ENCODE results near the gene BHLHA9. TPM values are rescaled to one million over a fixed set of nuclear protein-coding genes. Genes with fewer than 3 reads are reported as not detected.

The BHLHA9 gene
- total RNA-seq, 3 donors from 2014 or later, result not detected

DNA sequence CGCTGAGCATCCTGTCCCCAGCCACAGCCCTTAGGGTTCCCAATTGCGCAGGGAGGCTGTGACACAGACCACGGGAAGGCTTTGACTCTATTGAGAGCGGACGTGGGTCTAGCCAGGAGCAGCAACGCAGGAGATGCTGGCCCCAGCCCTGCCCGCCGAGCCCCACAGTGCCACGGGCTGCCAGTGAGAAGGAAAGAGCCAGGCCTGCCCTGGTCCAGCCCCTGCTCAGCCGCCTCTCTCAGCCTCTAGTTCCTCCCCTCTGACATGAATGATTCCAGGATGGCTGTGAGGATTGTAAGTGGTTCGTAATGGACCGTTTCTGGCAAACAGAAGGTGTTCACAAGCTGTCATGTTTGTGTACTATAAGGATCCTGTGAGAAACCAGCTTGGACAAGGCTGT, 2.5 kb downstream of the BHLHA9 start:
- no peak for ATAC-seq
- DNase-seq, result no peak
- Mint-ChIP-seq H3K27me3 (ENCODE audit: low read depth) (peaks cover 36% of the 10 kb centered on the region), H3K36me3 (ENCODE audit: insufficient read depth) (no peaks in the 10 kb centered on the region), H3K4me1 (ENCODE audit: low read depth) (peaks cover 9% of the 10 kb centered on the region), H3K9me3 (no peaks in the 10 kb centered on the region), H3K4me3 (no peak overlapping the region)

DNA sequence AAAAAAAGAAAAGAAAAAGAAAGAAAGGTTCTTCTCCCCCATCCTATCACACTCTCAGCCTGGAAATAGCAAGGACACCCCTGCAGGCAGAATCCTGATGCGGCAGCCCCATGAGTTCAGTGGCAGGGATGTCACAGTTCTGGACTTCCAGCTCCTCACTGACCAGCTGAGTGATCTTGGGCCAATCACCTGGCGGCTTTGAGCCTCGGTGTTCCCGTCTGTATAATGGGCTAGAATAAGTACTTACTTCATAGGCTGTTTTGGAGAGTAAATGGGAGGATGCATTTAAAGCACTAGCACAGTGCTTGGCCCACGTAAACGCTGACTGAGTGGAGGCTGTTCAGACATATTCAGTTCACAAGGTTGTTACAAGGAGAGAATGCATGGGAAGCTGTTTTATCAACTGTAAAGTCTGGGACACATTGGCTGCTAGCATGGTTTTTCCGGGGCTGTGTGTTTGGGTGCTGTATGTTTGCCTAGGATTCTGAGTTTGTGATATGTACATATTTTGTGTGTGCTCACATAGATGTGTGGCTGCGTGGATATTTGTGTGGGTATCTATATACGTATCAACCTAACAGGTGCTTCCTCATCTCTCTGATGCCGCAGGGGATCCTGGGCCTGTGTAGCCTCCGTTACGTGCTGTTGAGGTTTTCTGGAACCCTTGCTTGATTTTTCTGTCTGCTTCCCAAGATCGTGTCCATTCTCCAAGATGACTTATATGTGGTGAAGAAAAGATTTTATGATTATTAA, 3.4 kb downstream of the BHLHA9 start:
- no peaks in the 10 kb centered on the region for H3K36me3 Mint-ChIP-seq (ENCODE audit: insufficient read depth)
- DNase-seq (no peak), ATAC-seq (no peak)
- H3K9me3 Mint-ChIP-seq, result no peaks in the 10 kb centered on the region
- H3K27me3 Mint-ChIP-seq (ENCODE audit: low read depth), result peaks cover 38% of the 10 kb centered on the region
- no peak overlapping the region for H3K4me3 Mint-ChIP-seq
- H3K4me1 Mint-ChIP-seq (ENCODE audit: low read depth), result peaks cover 7% of the 10 kb centered on the region

DNA sequence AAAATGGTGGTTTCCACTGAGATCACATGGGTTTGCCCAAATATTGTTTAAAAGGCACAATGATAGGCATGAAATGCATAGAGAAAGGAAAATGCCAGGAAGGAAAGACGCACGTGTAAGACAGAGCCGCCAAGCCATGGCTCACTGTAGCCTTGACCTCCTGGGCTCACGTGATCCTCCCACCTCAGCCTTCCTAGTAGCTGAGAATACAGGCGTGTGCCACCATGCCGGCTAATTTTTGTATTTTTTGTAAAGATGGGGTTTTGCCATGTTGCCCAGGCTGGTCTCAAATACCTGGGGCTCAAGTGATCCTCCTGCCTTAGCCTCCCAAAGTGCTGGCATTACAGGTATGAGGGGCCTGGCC, 4.0 kb downstream of the BHLHA9 start:
- H3K9me3 Mint-ChIP-seq, result no peaks in the 10 kb centered on the region
- no peak overlapping the region for H3K4me3 Mint-ChIP-seq
- H3K4me1 Mint-ChIP-seq (ENCODE audit: low read depth), result peaks cover 2% of the 10 kb centered on the region
- ATAC-seq (no peak), DNase-seq (no peak)
- peaks cover 33% of the 10 kb centered on the region for H3K27me3 Mint-ChIP-seq (ENCODE audit: low read depth)
- H3K36me3 Mint-ChIP-seq (ENCODE audit: insufficient read depth), result no peaks in the 10 kb centered on the region

DNA sequence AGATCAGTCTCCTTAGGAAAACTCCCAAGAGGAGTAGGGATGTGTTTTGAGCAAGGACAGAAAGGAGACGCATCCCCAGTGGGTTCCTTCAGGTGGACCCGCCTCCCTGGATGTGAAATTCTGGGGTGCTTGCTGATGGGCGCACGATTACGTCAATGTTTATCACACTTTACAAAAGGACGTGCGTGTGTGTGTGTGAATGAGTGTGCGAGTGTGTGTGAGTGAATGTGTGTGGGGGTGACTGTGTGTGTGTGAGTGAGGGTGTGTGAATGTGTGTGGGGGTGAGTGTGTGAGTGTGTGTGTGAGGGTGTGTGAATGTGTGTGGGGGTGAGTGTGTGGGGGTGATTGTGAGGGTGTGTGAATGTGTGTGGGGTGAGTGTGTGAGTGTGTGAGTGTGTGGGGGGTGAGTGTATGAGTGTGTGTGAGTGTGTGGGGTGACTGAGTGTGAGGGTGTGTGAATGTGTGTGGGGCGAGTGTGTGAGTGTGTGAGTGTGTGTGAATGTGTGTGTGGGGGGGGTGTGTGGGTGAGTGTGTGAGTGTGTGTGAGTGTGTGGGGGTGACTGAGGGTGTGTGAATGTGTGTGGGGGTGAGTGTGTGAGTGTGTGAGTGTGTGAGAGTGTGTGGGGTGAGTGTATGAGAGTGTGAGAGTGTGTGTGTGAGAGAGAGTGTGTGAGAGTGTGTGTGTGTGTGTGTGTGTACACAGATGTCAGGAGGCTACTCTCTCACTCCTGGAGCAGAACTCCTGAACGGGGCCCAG, 5.1 kb downstream of the BHLHA9 start:
- Mint-ChIP-seq H3K9me3 (no peaks in the 10 kb centered on the region), H3K36me3 (ENCODE audit: insufficient read depth) (no peaks in the 10 kb centered on the region), H3K4me3 (no peak overlapping the region), H3K4me1 (ENCODE audit: low read depth) (peaks cover 2% of the 10 kb centered on the region), H3K27me3 (ENCODE audit: low read depth) (peaks cover 26% of the 10 kb centered on the region)
- ATAC-seq (peak in 1 of 2 donors; percentile 15), DNase-seq (no peak)

DNA sequence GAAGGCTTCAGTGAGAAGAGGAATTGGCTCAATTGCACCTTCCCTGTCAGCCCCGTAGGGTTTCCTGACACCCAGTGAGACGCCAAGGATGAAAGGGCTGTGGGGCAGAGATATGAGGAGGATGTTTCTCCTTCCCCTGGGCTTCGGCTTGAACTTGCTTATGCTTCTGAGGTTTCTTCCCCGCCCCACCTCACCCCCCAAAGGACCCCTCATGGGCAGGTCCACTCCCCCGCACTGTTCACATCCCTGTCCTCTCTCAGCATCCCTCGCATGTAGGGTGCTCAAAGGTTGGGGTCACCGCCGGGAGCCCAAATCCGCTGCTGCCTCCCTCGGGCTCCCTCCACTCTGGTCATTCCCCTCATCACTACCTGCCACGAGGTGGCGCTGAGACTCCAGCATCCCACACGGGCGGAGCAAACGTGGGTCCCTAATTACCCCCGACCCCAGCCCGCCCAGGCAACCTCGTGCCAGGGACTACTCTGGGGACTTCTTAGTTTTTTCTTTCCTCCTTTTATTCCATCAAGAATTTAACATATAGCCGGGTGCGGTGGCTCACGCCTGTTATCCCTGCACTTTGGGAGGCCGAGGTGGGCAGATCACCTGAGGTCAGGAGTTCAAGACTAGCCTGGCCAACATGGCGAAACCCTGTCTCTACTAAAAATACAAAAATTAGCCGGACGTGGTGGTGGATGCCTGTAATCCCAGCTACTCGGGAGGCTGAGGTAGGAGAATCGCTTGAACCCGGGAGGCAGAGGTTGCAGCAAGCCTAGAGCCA, 5.9 kb downstream of the BHLHA9 start:
- DNase-seq (peak; percentile 70), ATAC-seq (peak; percentile 89 to 93)
- peak overlapping the region; percentile 27 for H3K4me3 Mint-ChIP-seq
- H3K27me3 Mint-ChIP-seq (ENCODE audit: low read depth), result peaks cover 26% of the 10 kb centered on the region
- no peaks in the 10 kb centered on the region for H3K9me3 Mint-ChIP-seq
- H3K36me3 Mint-ChIP-seq (ENCODE audit: insufficient read depth), result no peaks in the 10 kb centered on the region
- peaks cover 2% of the 10 kb centered on the region for H3K4me1 Mint-ChIP-seq (ENCODE audit: low read depth)

DNA sequence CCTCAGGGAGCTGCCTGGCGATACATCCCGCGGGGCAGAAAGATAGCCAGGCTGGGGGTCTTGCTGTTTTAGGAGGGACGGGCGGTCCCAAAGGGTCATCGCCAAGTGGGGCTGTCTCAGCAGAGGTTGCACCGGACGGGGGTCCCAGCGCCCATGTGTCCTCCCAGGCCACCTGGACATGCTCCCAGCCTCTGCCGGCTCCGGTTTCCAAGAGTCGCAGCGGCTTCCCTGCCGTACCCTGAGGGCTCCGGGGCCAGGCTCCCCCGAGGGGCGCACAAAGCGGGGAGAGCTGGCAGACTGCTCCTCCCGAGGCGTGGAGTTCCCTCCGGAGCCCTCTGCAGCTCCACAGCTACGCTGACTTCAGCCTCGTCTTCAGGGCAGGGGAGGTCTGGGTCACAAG, 10.4 kb downstream of the BHLHA9 start:
- ATAC-seq, result no peak
- H3K4me1 Mint-ChIP-seq (ENCODE audit: low read depth), result peaks cover 2% of the 10 kb centered on the region
- no peaks in the 10 kb centered on the region for H3K9me3 Mint-ChIP-seq
- no peak for DNase-seq
- H3K27me3 Mint-ChIP-seq (ENCODE audit: low read depth), result peaks cover 8% of the 10 kb centered on the region
- H3K4me3 Mint-ChIP-seq, result no peak overlapping the region
- no peaks in the 10 kb centered on the region for H3K36me3 Mint-ChIP-seq (ENCODE audit: insufficient read depth)

DNA sequence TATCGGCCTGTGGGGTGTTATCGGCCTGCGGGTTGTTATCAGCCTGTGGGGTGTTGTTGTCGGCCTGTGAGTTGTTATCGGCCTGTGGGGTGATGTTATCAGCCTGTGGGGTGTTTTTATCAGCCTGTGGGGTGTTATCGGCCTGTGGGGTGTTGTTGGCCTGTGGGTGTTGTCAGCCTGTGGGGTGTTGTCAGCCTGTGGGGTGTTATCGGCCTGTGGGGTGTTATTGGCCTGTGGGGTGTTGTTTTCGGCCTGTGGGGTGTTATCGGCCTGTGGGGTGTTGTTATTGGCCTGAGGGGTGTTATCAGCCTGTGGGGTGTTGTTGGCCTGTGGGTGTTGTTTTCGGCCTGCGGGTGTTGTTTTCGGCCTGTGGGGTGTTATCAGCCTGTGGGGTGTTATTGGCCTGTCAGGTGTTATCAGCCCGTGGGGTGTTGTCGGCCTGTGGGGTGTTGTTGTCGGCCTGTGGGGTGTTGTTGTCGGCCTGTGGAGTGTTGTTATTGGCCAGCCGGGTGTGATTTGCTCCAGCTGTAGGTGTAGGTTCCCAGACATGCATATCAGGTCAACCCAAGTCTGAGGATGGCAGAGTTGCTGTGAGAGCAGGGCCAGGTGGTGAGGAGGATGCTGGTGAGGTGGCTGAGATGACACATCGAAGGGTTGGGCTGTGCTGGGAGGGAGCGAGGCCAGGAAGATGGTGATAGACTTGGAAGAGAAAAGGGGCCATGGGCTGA, 16.3 kb downstream of the BHLHA9 start:
- H3K4me1 Mint-ChIP-seq (ENCODE audit: low read depth), result peaks cover 5% of the 10 kb centered on the region
- H3K9me3 Mint-ChIP-seq, result no peaks in the 10 kb centered on the region
- DNase-seq (no peak), ATAC-seq (no peak)
- H3K4me3 Mint-ChIP-seq, result no peak overlapping the region
- H3K36me3 Mint-ChIP-seq (ENCODE audit: insufficient read depth), result no peaks in the 10 kb centered on the region
- H3K27me3 Mint-ChIP-seq (ENCODE audit: low read depth), result no peaks in the 10 kb centered on the region

DNA sequence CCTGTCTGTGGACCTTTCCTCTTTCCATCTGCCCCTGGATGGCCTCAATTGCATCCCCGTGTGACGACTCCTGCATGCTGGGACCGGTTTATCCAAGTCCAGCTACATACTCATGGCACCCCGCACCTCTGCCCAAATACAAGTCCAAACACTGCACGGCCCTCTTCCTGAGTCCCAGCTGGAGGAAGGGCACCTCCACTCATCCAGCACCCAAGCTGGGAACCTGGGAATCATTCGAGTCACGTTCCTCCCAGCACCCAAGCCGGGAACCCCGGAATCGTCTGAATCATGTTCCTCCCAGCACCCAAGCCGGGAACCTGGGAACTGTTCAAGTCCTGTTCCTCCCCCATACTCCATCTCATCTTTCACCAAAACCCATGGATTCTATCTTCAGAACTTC, 19.5 kb downstream of the BHLHA9 start:
- Mint-ChIP-seq H3K4me1 (ENCODE audit: low read depth) (peaks cover 27% of the 10 kb centered on the region), H3K27me3 (ENCODE audit: low read depth) (no peaks in the 10 kb centered on the region), H3K9me3 (peaks cover 5% of the 10 kb centered on the region), H3K36me3 (ENCODE audit: insufficient read depth) (no peaks in the 10 kb centered on the region), H3K4me3 (no peak overlapping the region)
- ATAC-seq (no peak), DNase-seq (no peak)

DNA sequence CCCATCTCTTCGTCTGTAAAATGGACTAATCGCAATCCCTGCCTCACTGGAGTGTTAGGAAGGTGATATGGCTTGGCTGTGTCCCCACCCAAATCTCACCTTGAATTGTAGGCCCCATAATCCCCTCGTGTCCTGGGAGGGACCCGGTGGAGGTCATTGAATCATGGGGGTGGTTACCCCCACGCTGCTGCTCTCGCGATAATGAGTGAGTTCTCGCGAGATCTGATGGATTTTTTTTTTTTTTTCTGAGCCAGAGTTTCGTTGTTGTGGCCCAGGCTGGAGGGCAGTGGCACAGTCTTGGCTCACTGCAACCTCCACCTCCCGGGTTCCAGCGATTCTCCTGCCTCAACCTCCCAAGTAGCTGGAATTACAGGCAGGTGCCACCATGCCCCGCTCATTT, 20.4 kb downstream of the BHLHA9 start:
- H3K4me1 Mint-ChIP-seq (ENCODE audit: low read depth), result peaks cover 37% of the 10 kb centered on the region

DNA sequence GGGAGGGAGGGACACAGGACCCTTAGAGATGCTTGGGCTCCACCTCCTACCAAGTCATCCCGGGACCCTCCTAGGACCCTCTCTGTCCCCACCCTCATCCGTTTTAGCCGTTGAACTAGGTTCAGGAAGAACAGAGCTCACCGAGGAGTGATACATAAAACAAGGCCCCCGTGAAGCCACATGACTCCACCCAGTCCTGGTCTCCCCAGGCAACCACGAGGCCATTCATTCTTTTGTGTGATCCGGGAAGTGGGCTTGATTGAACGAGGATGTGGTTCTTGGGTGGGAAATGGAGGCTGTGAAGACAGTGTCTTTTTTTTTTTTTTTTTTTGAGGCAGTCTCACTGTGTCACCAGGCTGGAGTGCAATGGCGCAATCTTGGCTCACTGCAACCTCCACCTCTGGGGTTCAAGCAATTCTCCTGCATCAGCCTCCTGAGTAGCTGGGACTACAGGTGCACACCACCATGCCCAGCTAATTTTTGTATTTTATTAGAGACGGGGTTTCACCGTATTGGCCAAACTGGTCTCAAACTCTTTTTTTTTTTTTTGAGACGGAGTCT, 24.0 kb downstream of the BHLHA9 start:
- ATAC-seq (peak; percentile 70 to 80), DNase-seq (peak; percentile 59)
- no peaks in the 10 kb centered on the region for H3K36me3 Mint-ChIP-seq (ENCODE audit: insufficient read depth)
- peaks cover 62% of the 10 kb centered on the region for H3K4me1 Mint-ChIP-seq (ENCODE audit: low read depth)
- H3K9me3 Mint-ChIP-seq, result peaks cover 5% of the 10 kb centered on the region
- no peak overlapping the region for H3K4me3 Mint-ChIP-seq
- H3K27me3 Mint-ChIP-seq (ENCODE audit: low read depth), result no peaks in the 10 kb centered on the region

More for the DNA sequence above, 20.4 kb downstream of the BHLHA9 start:
- H3K9me3 Mint-ChIP-seq, result peaks cover 5% of the 10 kb centered on the region
- no peak overlapping the region for H3K4me3 Mint-ChIP-seq
- no peaks in the 10 kb centered on the region for H3K27me3 Mint-ChIP-seq (ENCODE audit: low read depth)
- ATAC-seq, result no peak
- H3K36me3 Mint-ChIP-seq (ENCODE audit: insufficient read depth), result no peaks in the 10 kb centered on the region
- no peak for DNase-seq

DNA sequence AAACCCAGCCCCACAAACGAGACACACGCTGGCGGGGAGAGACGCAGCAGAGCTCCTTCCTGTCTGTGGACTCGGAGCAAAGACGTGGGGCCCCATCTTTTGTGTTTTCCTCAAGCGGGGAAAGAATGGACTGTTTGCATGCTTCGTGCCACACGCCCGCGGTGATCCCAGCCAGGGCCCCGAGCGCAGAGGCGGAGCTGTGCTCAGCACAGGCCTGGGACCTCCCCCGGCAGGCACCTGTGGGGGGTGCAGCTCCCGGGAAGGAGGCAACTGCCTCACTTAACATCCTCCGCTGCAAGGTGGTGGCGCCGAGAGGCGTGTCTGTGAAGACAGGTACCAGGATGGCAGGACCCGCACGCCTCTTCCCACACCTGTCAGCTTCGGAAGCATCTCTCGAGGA, 28.4 kb downstream of the BHLHA9 start:
- Mint-ChIP-seq H3K4me3 (peak overlapping the region; percentile 17), H3K36me3 (ENCODE audit: insufficient read depth) (no peaks in the 10 kb centered on the region), H3K27me3 (ENCODE audit: low read depth) (peaks cover 3% of the 10 kb centered on the region), H3K4me1 (ENCODE audit: low read depth) (peaks cover 47% of the 10 kb centered on the region), H3K9me3 (no peaks in the 10 kb centered on the region)
- DNase-seq, result peak; percentile 48
- peak; percentile 81 to 84 for ATAC-seq

DNA sequence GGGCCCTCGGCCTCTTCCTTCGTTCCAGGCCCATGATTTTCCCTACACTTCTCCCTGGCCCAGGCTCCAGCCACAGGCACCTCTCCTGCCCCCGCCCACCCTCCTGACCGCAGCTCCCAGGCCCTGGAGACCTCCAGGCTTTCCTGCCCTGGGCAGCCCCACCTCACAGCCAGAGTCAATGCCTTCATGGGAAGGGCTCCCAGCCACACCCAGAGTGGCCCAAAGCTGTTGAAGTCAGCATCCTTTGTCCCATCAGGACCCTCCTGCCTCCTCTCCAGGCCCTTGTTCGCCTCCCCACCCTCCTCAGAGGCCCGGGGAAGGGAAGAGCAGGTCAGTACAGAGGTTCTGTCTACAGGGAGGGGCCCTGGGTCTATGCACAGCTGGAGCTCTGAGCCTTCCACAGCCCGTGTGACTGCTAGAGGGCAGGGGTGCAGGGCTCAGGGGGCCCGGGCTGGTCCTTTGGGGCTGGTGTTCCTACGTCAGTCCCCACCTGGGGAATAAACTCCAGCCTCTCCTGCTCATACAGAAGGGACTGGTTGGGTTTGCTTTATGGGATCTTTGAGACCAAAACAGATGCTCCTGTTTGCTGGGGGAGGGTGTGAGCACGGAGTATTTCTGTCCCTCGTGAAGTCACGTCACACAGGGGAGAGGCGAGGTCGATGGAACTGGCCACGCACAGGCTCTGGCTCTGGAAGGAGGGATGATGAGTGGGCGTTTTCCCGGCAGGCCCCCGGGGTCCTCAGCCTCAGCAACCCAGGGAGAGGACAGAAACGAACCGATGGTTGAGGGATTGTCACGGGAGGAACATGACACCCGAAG, 29.5 kb downstream of the BHLHA9 start:
- no peaks in the 10 kb centered on the region for H3K36me3 Mint-ChIP-seq (ENCODE audit: insufficient read depth)
- no peaks in the 10 kb centered on the region for H3K9me3 Mint-ChIP-seq
- H3K4me3 Mint-ChIP-seq, result no peak overlapping the region
- DNase-seq (no peak), ATAC-seq (no peak)
- H3K27me3 Mint-ChIP-seq (ENCODE audit: low read depth), result peaks cover 3% of the 10 kb centered on the region
- H3K4me1 Mint-ChIP-seq (ENCODE audit: low read depth), result peaks cover 35% of the 10 kb centered on the region

DNA sequence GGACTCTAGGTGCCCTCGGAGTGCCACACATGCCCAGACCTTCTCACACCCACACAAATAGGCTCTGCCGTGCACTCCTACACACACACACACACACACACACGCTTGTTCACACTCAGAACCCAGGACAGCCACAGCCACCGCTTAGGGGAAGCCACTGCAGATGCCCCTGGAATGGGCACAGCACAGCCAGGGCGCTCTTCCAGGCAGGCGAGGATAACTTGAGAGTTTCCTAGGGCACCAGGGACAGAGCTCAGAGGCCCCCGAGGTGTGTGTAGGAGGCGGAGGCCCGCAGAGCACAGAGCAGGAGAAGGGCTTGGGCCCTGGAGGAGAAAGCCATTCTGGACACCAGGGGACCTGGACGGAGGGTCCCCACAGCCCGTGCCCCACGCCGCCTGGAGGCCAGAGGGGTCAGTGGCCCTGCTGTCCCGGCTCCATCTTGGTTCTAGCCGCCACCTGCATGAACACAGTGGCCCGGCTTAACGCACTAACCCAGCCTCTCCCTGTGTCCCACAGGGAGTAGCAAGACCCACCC, 30.2 kb downstream of the BHLHA9 start:
- Mint-ChIP-seq H3K27me3 (ENCODE audit: low read depth) (peaks cover 3% of the 10 kb centered on the region), H3K4me3 (no peak overlapping the region), H3K4me1 (ENCODE audit: low read depth) (peaks cover 28% of the 10 kb centered on the region), H3K9me3 (no peaks in the 10 kb centered on the region), H3K36me3 (ENCODE audit: insufficient read depth) (no peaks in the 10 kb centered on the region)
- DNase-seq, result no peak
- no peak for ATAC-seq

All from activated T-cell treated with anti-CD3 and anti-CD28 coated beads, Interleukin-2, amount 50 U/mL, for 4 hours (primary cell).